ENCODE data around the gene NUFIP2.
A peak's percentile ranks its signal among the peaks of the same experiment; 100 is the strongest.

The NUFIP2 gene

GRCh38 chr17:29243792-29244191 is 50.2 kb downstream of the NUFIP2 start:
- Histone ChIP-seq H2BK120ac (ENCODE audit: low read depth, low read length) (no peak overlapping the region), H3K9ac (ENCODE audit: low read length) (peak overlapping the region; percentile 32), H4K91ac (ENCODE audit: low read length) (no peak overlapping the region), H4K8ac (ENCODE audit: low read length) (no peak overlapping the region), H3K4ac (ENCODE audit: low read depth in 1 of 2, low read length in 2 of 2) (no peak overlapping the region), H3K79me1 (replicated peaks; ENCODE audit: low read length, poor library complexity, severe bottlenecking) (no peaks in the 10 kb centered on the region), H2AFZ (ENCODE audit: low read depth, low read length) (no peak overlapping the region), H3K18ac (ENCODE audit: low read depth in 1 of 2, low read length in 2 of 2) (peak overlapping the region in 1 of 2 experiments; percentile 24), H2AK5ac (ENCODE audit: low read length, severe bottlenecking) (peak overlapping the region; percentile 53), H3K4me1 (ENCODE audit: control insufficient read depth, insufficient read depth, low read depth, low read length) (peaks cover 16% of the 10 kb centered on the region), H3K14ac (ENCODE audit: low read length in 2 of 2) (no peak overlapping the region), H3K27me3 (ENCODE audit: control insufficient read depth in 1 of 2, insufficient read depth in 1 of 2, low read length in 2 of 2) (no peaks in the 10 kb centered on the region), H2BK5ac (ENCODE audit: low read depth, low read length, poor library complexity, severe bottlenecking) (no peak overlapping the region), H3K23ac (ENCODE audit: low read length in 2 of 2) (no peak overlapping the region), H3K9me3 (ENCODE audit: control insufficient read depth, low read length) (no peaks in the 10 kb centered on the region), H2BK15ac (ENCODE audit: low read depth, poor library complexity, severe bottlenecking) (no peak overlapping the region), H3K4me3 (ENCODE audit: insufficient read depth in 1 of 2, low read depth in 1 of 2, low read length in 2 of 2) (no peak overlapping the region), H3K27ac (ENCODE audit: low read length, poor library complexity, severe bottlenecking) (no peak overlapping the region), H2BK12ac (ENCODE audit: low read length in 2 of 2) (no peak overlapping the region), H3K36me3 (ENCODE audit: control insufficient read depth in 1 of 2, insufficient read depth in 2 of 2, low read depth in 1 of 2, low read length in 2 of 2) (no peaks in the 10 kb centered on the region), H3K4me2 (ENCODE audit: low read length, poor library complexity, severe bottlenecking) (no peak overlapping the region)
- 78% methylated on average over 3 of the region's 4 CpGs for WGBS
- peak; percentile 42 for DNase-seq

- peak overlapping the region; percentile 86 for H2AK5ac ChIP-seq (ENCODE audit: low read length, severe bottlenecking)
- H2BK120ac ChIP-seq (ENCODE audit: low read depth, low read length): no peak overlapping the region
- H2BK5ac ChIP-seq (ENCODE audit: low read depth, low read length, poor library complexity, severe bottlenecking): no peak overlapping the region
- no peak for DNase-seq
- H3K4me3 ChIP-seq (ENCODE audit: insufficient read depth in 1 of 2, low read depth in 1 of 2, low read length in 2 of 2): no peak overlapping the region
- peak overlapping the region; percentile 39 for H4K91ac ChIP-seq (ENCODE audit: low read length)
- peak overlapping the region in 1 of 2 experiments; percentile 50 for H2BK12ac ChIP-seq (ENCODE audit: low read length in 2 of 2)
- no peak overlapping the region for H3K14ac ChIP-seq (ENCODE audit: low read length in 2 of 2)
- no peaks in the 10 kb centered on the region for H3K79me1 ChIP-seq (replicated peaks; ENCODE audit: low read length, poor library complexity, severe bottlenecking)
- no peak overlapping the region for H3K18ac ChIP-seq (ENCODE audit: low read depth in 1 of 2, low read length in 2 of 2)
- H3K9me3 ChIP-seq (ENCODE audit: control insufficient read depth, low read length): no peaks in the 10 kb centered on the region
- no peaks in the 10 kb centered on the region for H3K27me3 ChIP-seq (ENCODE audit: control insufficient read depth in 1 of 2, insufficient read depth in 1 of 2, low read length in 2 of 2)
- H3K4me1 ChIP-seq (ENCODE audit: control insufficient read depth, insufficient read depth, low read depth, low read length): peaks cover 20% of the 10 kb centered on the region
- H3K27ac ChIP-seq (ENCODE audit: low read length, poor library complexity, severe bottlenecking): no peak overlapping the region
- WGBS: 97% methylated on average over 5 of the region's 6 CpGs
- no peak overlapping the region for H3K4ac ChIP-seq (ENCODE audit: low read depth in 1 of 2, low read length in 2 of 2)
- no peaks in the 10 kb centered on the region for H3K36me3 ChIP-seq (ENCODE audit: control insufficient read depth in 1 of 2, insufficient read depth in 2 of 2, low read depth in 1 of 2, low read length in 2 of 2)
- no peak overlapping the region for H2BK15ac ChIP-seq (ENCODE audit: low read depth, poor library complexity, severe bottlenecking)
- H3K4me2 ChIP-seq (ENCODE audit: low read length, poor library complexity, severe bottlenecking): no peak overlapping the region
- no peak overlapping the region for H2AFZ ChIP-seq (ENCODE audit: low read depth, low read length)
- H3K23ac ChIP-seq (ENCODE audit: low read length in 2 of 2): no peak overlapping the region
- no peak overlapping the region for H3K9ac ChIP-seq (ENCODE audit: low read length)
- H4K8ac ChIP-seq (ENCODE audit: low read length): no peak overlapping the region
Observed at GRCh38 chr17:29242790-29243189, 51.2 kb downstream of the NUFIP2 start.

- no peak for DNase-seq
- H2AFZ ChIP-seq (ENCODE audit: low read depth, low read length): no peak overlapping the region
- peaks cover 20% of the 10 kb centered on the region for H3K4me1 ChIP-seq (ENCODE audit: control insufficient read depth, insufficient read depth, low read depth, low read length)
- H4K91ac ChIP-seq (ENCODE audit: low read length): no peak overlapping the region
- no peaks in the 10 kb centered on the region for H3K9me3 ChIP-seq (ENCODE audit: control insufficient read depth, low read length)
- no peaks in the 10 kb centered on the region for H3K36me3 ChIP-seq (ENCODE audit: control insufficient read depth in 1 of 2, insufficient read depth in 2 of 2, low read depth in 1 of 2, low read length in 2 of 2)
- H3K27me3 ChIP-seq (ENCODE audit: control insufficient read depth in 1 of 2, insufficient read depth in 1 of 2, low read length in 2 of 2): no peaks in the 10 kb centered on the region
- H3K27ac ChIP-seq (ENCODE audit: low read length, poor library complexity, severe bottlenecking): peak overlapping the region; percentile 99
- H2AK5ac ChIP-seq (ENCODE audit: low read length, severe bottlenecking): peak overlapping the region; percentile 5
- H2BK5ac ChIP-seq (ENCODE audit: low read depth, low read length, poor library complexity, severe bottlenecking): no peak overlapping the region
- H3K14ac ChIP-seq (ENCODE audit: low read length in 2 of 2): no peak overlapping the region
- H4K8ac ChIP-seq (ENCODE audit: low read length): no peak overlapping the region
- peak overlapping the region; percentile 23 for H3K9ac ChIP-seq (ENCODE audit: low read length)
- H3K18ac ChIP-seq (ENCODE audit: low read depth in 1 of 2, low read length in 2 of 2): no peak overlapping the region
- H2BK120ac ChIP-seq (ENCODE audit: low read depth, low read length): no peak overlapping the region
- no peaks in the 10 kb centered on the region for H3K79me1 ChIP-seq (replicated peaks; ENCODE audit: low read length, poor library complexity, severe bottlenecking)
- peak overlapping the region in 1 of 2 experiments; percentile 59 for H2BK12ac ChIP-seq (ENCODE audit: low read length in 2 of 2)
- H3K4me3 ChIP-seq (ENCODE audit: insufficient read depth in 1 of 2, low read depth in 1 of 2, low read length in 2 of 2): no peak overlapping the region
- no peak overlapping the region for H3K4me2 ChIP-seq (ENCODE audit: low read length, poor library complexity, severe bottlenecking)
- no peak overlapping the region for H3K23ac ChIP-seq (ENCODE audit: low read length in 2 of 2)
- 100% methylated on average over 1 of the region's 1 CpG for WGBS
- H2BK15ac ChIP-seq (ENCODE audit: low read depth, poor library complexity, severe bottlenecking): no peak overlapping the region
- no peak overlapping the region for H3K4ac ChIP-seq (ENCODE audit: low read depth in 1 of 2, low read length in 2 of 2)
Observed at GRCh38 chr17:29242051-29242450, 51.9 kb downstream of the NUFIP2 start.

GRCh38 chr17:29240968-29241963 is 52.7 kb downstream of the NUFIP2 start:
- 62% methylated on average over 7 of the region's 9 CpGs for WGBS
- peak overlapping the region; percentile 82 for H2BK120ac ChIP-seq (ENCODE audit: low read depth, low read length)
- peak overlapping the region; percentile 30 for H3K4me2 ChIP-seq (ENCODE audit: low read length, poor library complexity, severe bottlenecking)

More at GRCh38 chr17:29240968-29241963, 52.7 kb downstream of the NUFIP2 start:
- no peaks in the 10 kb centered on the region for H3K9me3 ChIP-seq (ENCODE audit: control insufficient read depth, low read length)
- H4K8ac ChIP-seq (ENCODE audit: low read length): peak overlapping the region; percentile 87
- peak overlapping the region; percentile 93 for H4K91ac ChIP-seq (ENCODE audit: low read length)
- peaks cover 16% of the 10 kb centered on the region for H3K4me1 ChIP-seq (ENCODE audit: control insufficient read depth, insufficient read depth, low read depth, low read length)
- H3K79me1 ChIP-seq (replicated peaks; ENCODE audit: low read length, poor library complexity, severe bottlenecking): no peaks in the 10 kb centered on the region
- peak overlapping the region in 1 of 2 experiments; percentile 3 for H3K4me3 ChIP-seq (ENCODE audit: insufficient read depth in 1 of 2, low read depth in 1 of 2, low read length in 2 of 2)
- peak overlapping the region in 1 of 2 experiments; percentile 93 for H3K4ac ChIP-seq (ENCODE audit: low read depth in 1 of 2, low read length in 2 of 2)
- H3K14ac ChIP-seq (ENCODE audit: low read length in 2 of 2): peak overlapping the region in 1 of 2 experiments; percentile 25
- H3K9ac ChIP-seq (ENCODE audit: low read length): peak overlapping the region; percentile 63
- peak overlapping the region; percentile 22 to 98 for H3K18ac ChIP-seq (ENCODE audit: low read depth in 1 of 2, low read length in 2 of 2)
- DNase-seq: peak; percentile 97
- H3K23ac ChIP-seq (ENCODE audit: low read length in 2 of 2): no peak overlapping the region
- no peak overlapping the region for H2AFZ ChIP-seq (ENCODE audit: low read depth, low read length)
- H2BK15ac ChIP-seq (ENCODE audit: low read depth, poor library complexity, severe bottlenecking): peak overlapping the region; percentile 96
- H3K27ac ChIP-seq (ENCODE audit: low read length, poor library complexity, severe bottlenecking): peak overlapping the region; percentile 99
- H2BK12ac ChIP-seq (ENCODE audit: low read length in 2 of 2): peak overlapping the region; percentile 2 to 99
- no peaks in the 10 kb centered on the region for H3K27me3 ChIP-seq (ENCODE audit: control insufficient read depth in 1 of 2, insufficient read depth in 1 of 2, low read length in 2 of 2)
- H2BK5ac ChIP-seq (ENCODE audit: low read depth, low read length, poor library complexity, severe bottlenecking): peak overlapping the region; percentile 25
- H2AK5ac ChIP-seq (ENCODE audit: low read length, severe bottlenecking): peak overlapping the region; percentile 84
- H3K36me3 ChIP-seq (ENCODE audit: control insufficient read depth in 1 of 2, insufficient read depth in 2 of 2, low read depth in 1 of 2, low read length in 2 of 2): no peaks in the 10 kb centered on the region
